COLO829 (cell line): Measurements from ENCODE around the gene IAPP.
"Not testable (repeated sequence)": the region's sequence is repeated elsewhere in the genome, so short reads cannot be mapped to it uniquely, and the experiment has no call there.

Experiments
- DNase-seq: peaks from one replicate; pipeline ENCODE4 v3.0.0; 2012; ENCODE audit warnings: low spot score

IAPP gene

DNA sequence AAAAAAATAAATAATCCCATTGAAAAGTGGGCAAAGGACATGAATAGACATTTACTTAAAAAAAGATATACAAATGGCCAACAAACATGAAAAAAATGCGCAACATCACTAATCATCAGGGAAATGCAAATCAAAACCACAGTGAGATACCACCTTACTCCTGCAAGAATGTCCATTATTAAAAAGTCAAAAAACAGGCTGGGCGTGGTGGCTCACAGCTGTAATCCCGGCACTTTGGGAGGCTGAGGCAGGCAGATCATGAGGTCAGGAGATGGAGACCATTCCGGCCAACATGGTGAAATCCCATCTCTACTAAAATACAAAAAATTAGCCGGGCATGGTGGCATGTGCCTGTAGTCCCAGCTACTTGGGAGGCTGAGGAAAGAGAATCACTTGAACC, 8.6 kb downstream of the IAPP start:
- not testable (repeated sequence) for DNase-seq

GRCh38 chr12:21384261-21384660, 11.6 kb downstream of the IAPP start:
- no peak for DNase-seq

DNA sequence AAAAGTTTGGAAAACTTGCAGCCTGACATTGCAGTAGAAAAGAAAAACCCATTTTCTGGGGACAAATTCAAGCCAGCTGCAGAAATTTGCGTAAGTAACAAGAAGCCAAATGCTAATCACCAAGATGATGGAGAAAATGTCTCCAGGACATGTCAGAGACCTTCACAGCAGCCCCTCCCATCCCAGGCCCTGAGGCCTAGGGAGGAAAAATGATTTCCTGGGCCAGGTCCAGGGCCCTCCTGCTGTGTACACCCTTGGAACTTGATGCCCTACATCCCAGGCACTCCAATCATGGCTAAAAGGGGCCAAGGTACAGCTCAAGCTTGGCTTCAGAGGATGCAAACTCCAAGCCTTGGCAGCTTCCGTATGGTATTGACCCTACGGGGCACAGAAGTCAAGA, 14.5 kb downstream of the IAPP start:
- DNase-seq = no peak

DNA sequence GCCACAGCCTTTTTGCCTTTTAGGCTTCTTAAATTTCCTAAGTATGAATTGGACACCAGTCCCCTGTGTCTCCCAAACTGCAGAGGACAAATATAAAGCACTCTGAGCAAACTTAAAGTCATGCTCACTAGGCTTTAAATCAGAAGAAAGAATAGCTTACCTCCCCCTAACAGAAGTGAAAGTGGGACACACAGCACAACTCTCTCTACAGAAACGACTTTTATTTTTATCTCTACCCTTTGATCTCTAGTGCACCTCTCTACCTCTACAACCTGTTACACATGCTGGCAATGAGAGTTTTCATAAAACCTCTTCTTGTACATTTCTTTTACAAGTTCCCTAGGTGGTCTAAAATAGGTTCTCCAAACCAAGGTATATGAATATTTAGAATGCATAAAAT, 19.7 kb downstream of the IAPP start:
- no peak for DNase-seq

DNA sequence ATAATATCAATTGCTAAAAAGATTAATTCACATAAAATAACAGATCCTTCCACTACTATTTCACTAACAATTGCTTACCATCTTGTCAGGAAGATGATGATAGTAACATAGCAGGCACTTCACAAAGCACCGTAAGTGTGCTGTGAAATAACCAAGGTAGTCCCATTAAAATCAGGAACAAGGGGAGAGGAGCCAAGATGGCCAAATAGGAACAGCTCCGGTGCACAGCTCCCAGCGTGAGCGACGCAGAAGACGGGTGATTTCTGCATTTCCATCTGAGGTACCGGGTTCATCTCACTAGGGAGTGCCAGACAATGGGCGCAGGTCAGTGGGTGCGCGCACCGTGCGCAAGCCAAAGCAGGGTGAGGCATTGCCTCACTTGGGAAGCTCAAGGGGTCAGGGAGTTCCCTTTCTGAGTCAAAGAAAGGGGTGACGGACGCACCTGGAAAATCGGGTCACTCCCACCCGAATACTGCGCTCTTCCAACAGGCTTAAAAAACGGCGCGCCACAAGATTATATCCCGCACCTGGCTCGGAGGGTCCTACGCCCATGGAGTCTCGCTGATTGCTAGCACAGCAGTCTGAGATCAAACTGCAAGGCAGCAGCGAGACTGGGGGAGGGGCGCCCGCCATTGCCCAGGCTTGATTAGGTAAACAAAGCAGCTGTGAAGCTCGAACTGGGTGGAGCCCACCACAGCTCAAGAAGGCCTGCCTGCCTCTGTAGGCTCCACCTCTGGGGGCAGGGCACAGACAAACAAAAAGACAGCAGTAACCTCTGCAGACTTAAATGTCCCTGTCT, 22.3 kb downstream of the IAPP start:
- DNase-seq = not testable (repeated sequence)

- no peak for DNase-seq
Observed at GRCh38 chr12:21413369-21414277, 40.9 kb downstream of the IAPP start.

GRCh38 chr12:21416511-21417121, 43.9 kb downstream of the IAPP start:
- DNase-seq = peak; percentile 23

DNA sequence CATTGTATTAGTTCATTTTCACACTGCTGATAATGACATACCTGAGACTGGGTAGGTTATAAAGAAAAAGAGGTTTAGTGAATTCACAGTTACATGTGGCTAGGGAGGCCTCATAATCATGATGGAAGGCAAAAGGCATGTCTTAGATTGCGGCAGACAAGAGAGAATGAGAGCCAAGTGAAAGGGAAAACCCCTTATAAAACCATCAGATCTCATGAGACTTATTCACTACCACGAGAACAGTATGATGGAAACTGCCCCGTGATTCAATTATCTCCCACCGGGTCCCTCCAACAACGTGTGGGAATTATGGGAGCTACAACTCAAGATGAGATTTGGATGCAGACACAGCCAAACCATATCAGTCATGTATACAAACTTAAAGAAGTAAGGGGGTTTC, 45.7 kb downstream of the IAPP start:
- DNase-seq = not testable (repeated sequence)

DNA sequence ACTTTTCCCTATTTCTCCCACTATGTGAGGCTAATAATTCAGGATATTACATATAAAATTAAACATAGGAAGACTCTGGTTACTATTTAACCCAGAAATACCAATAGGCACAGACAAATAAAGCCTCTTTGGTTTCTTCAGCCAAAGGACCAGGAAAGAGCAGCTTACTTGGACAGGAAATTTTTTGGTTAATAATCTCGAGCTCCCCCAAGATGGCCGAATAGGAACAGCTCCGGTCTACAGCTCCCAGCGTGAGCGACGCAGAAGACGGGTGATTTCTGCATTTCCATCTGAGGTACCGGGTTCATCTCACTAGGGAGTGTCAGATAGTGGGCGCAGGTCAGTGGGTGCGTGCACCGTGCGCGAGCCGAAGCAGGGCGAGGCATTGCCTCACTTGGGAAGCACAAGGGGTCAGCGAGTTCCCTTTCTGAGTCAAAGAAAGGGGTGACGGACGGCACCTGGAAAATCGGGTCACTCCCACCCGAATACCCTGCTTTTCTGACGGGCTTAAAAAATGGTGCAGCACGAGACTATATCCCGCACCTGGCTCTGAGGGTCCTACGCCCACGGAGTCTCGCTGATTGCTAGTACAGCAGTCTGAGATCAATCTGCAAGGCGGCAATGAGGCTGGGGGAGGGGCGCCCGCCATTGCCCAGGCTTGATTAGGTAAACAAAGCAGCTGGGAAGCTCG, 46.5 kb downstream of the IAPP start:
- DNase-seq = not testable (repeated sequence)

GRCh38 chr12:21428241-21428640, 55.5 kb downstream of the IAPP start:
- DNase-seq = no peak
